ENCODE data around the gene EVA1B.

The EVA1B gene

DNA sequence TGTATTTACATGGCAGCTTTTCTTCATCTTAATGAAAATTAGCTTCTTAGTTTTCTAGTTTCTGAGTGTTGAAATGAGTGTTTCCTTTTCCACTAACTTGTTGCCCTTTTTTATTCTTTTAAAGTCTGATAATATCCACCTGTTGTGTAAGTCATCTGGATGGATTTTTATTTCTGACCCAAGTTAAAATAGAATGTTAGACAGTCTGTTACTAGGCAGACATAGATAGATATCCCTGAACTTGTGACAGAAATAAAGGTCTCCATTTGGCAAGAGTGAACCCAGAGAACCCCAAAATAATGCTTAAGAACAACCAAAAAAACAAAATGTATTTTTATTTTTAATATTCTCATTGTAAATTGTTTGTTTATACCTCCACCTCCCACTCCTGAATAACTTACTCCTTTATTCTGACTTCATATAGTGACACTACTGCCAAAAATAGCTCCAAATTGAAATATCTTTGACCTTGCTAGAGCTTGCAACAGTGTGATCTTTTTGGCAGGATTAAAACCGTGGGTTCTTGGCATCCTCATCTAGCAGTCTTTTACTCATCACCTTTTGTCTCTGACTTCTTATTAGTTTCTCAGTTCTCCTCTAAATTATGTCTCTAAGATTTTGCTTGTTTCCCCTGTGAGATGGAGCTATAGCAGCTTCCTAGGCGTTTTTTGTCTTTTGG lies 44.2 kb downstream of the EVA1B start:
- no peak overlapping the region for H4K8ac ChIP-seq (ENCODE audit: low read depth, low read length)
- no peak overlapping the region for H2AK5ac ChIP-seq (ENCODE audit: low read length)
- H3K79me1 ChIP-seq (ENCODE audit: low read length), result no peaks in the 10 kb centered on the region
- H3K4me1 ChIP-seq (ENCODE audit: control insufficient read depth in 1 of 2, insufficient read depth in 2 of 2, low read length in 2 of 2), result no peaks in the 10 kb centered on the region
- H2AFZ ChIP-seq (ENCODE audit: insufficient read depth, low read length, poor library complexity), result no peak overlapping the region
- H3K23ac ChIP-seq (ENCODE audit: low read length), result no peak overlapping the region
- no CpG with 5 or more reads among the region's 2 CpGs for WGBS (ENCODE audit: extremely low coverage, insufficient coverage, insufficient read length)
- peaks cover 2% of the 10 kb centered on the region for H3K79me2 ChIP-seq (ENCODE audit: control insufficient read depth, insufficient read depth, low read length, poor library complexity)
- H3K9me3 ChIP-seq (ENCODE audit: insufficient read depth, low read depth, low read length), result no peaks in the 10 kb centered on the region
- H2BK12ac ChIP-seq (ENCODE audit: low read length), result no peak overlapping the region
- no peak overlapping the region for H3K9ac ChIP-seq (ENCODE audit: low read length)
- peaks cover 8 to 14% of the 10 kb centered on the region in 2 experiments for H3K36me3 ChIP-seq (ENCODE audit: control insufficient read depth in 1 of 2, insufficient read depth in 2 of 2, low read length in 2 of 2)
- H2BK5ac ChIP-seq (ENCODE audit: low read depth, low read length, poor library complexity), result no peak overlapping the region
- H3K4me3 ChIP-seq (ENCODE audit: low read depth, low read length), result no peak overlapping the region
- no peak for DNase-seq
- no peak overlapping the region for H4K12ac ChIP-seq (ENCODE audit: low read depth, low read length)
- no peak overlapping the region for H3K4ac ChIP-seq (ENCODE audit: low read depth, low read length)
- H3K27ac ChIP-seq (ENCODE audit: low read depth, low read length), result no peak overlapping the region
- no peak overlapping the region for H3K4me2 ChIP-seq (ENCODE audit: low read length)
- no peak overlapping the region for H3K14ac ChIP-seq (ENCODE audit: low read length)
- no peak overlapping the region for H4K91ac ChIP-seq (ENCODE audit: low read depth, low read length)
- no peaks in the 10 kb centered on the region for H3K27me3 ChIP-seq (ENCODE audit: insufficient read depth, low read length)
- H2BK120ac ChIP-seq (ENCODE audit: insufficient read depth, low read length, poor library complexity), result no peak overlapping the region
- H3K18ac ChIP-seq (ENCODE audit: low read length), result no peak overlapping the region

GRCh38 chr1:36276688-36277087 lies 46.8 kb downstream of the EVA1B start:
- H4K91ac ChIP-seq (ENCODE audit: low read depth, low read length), result no peak overlapping the region
- no peak overlapping the region for H3K27ac ChIP-seq (ENCODE audit: low read depth, low read length)
- no peak overlapping the region for H3K9ac ChIP-seq (ENCODE audit: low read length)
- H3K23ac ChIP-seq (ENCODE audit: low read length), result no peak overlapping the region
- WGBS (ENCODE audit: extremely low coverage, insufficient coverage, insufficient read length), result no CpG with 5 or more reads among the region's 6 CpGs
- H3K79me2 ChIP-seq (ENCODE audit: control insufficient read depth, insufficient read depth, low read length, poor library complexity), result peaks cover 2% of the 10 kb centered on the region
- H3K4ac ChIP-seq (ENCODE audit: low read depth, low read length), result no peak overlapping the region
- H3K27me3 ChIP-seq (ENCODE audit: insufficient read depth, low read length), result no peaks in the 10 kb centered on the region
- no peak overlapping the region for H4K8ac ChIP-seq (ENCODE audit: low read depth, low read length)
- no peak for DNase-seq
- H3K36me3 ChIP-seq (ENCODE audit: control insufficient read depth in 1 of 2, insufficient read depth in 2 of 2, low read length in 2 of 2), result peaks cover 0 to 11% of the 10 kb centered on the region in 2 experiments
- no peak overlapping the region for H3K14ac ChIP-seq (ENCODE audit: low read length)
- H3K4me1 ChIP-seq (ENCODE audit: control insufficient read depth in 1 of 2, insufficient read depth in 2 of 2, low read length in 2 of 2), result peaks cover 0 to 5% of the 10 kb centered on the region in 2 experiments
- no peak overlapping the region for H3K4me2 ChIP-seq (ENCODE audit: low read length)
- no peak overlapping the region for H3K18ac ChIP-seq (ENCODE audit: low read length)
- H2BK120ac ChIP-seq (ENCODE audit: insufficient read depth, low read length, poor library complexity), result no peak overlapping the region
- H2BK12ac ChIP-seq (ENCODE audit: low read length), result no peak overlapping the region
- H3K9me3 ChIP-seq (ENCODE audit: insufficient read depth, low read depth, low read length), result no peaks in the 10 kb centered on the region
- H4K12ac ChIP-seq (ENCODE audit: low read depth, low read length), result no peak overlapping the region
- no peaks in the 10 kb centered on the region for H3K79me1 ChIP-seq (ENCODE audit: low read length)
- no peak overlapping the region for H2BK5ac ChIP-seq (ENCODE audit: low read depth, low read length, poor library complexity)
- H3K4me3 ChIP-seq (ENCODE audit: low read depth, low read length), result no peak overlapping the region
- H2AFZ ChIP-seq (ENCODE audit: insufficient read depth, low read length, poor library complexity), result no peak overlapping the region
- no peak overlapping the region for H2AK5ac ChIP-seq (ENCODE audit: low read length)

- no peak overlapping the region for H2BK120ac ChIP-seq (ENCODE audit: insufficient read depth, low read length, poor library complexity)
- DNase-seq, result no peak
- H3K14ac ChIP-seq (ENCODE audit: low read length), result no peak overlapping the region
- H3K9me3 ChIP-seq (ENCODE audit: insufficient read depth, low read depth, low read length), result no peaks in the 10 kb centered on the region
- H3K27ac ChIP-seq (ENCODE audit: low read depth, low read length), result no peak overlapping the region
- H4K91ac ChIP-seq (ENCODE audit: low read depth, low read length), result no peak overlapping the region
- H3K4ac ChIP-seq (ENCODE audit: low read depth, low read length), result no peak overlapping the region
- H2AK5ac ChIP-seq (ENCODE audit: low read length), result no peak overlapping the region
- no CpG with 5 or more reads among the region's 1 CpG for WGBS (ENCODE audit: extremely low coverage, insufficient coverage, insufficient read length)
- H2BK5ac ChIP-seq (ENCODE audit: low read depth, low read length, poor library complexity), result no peak overlapping the region
- H2BK12ac ChIP-seq (ENCODE audit: low read length), result no peak overlapping the region
- no peaks in the 10 kb centered on the region for H3K27me3 ChIP-seq (ENCODE audit: insufficient read depth, low read length)
- no peak overlapping the region for H4K12ac ChIP-seq (ENCODE audit: low read depth, low read length)
- H3K18ac ChIP-seq (ENCODE audit: low read length), result no peak overlapping the region
- no peak overlapping the region for H2AFZ ChIP-seq (ENCODE audit: insufficient read depth, low read length, poor library complexity)
- no peak overlapping the region for H4K8ac ChIP-seq (ENCODE audit: low read depth, low read length)
- peaks cover 3% of the 10 kb centered on the region for H3K79me2 ChIP-seq (ENCODE audit: control insufficient read depth, insufficient read depth, low read length, poor library complexity)
- peaks cover 5 to 22% of the 10 kb centered on the region in 2 experiments for H3K36me3 ChIP-seq (ENCODE audit: control insufficient read depth in 1 of 2, insufficient read depth in 2 of 2, low read length in 2 of 2)
- H3K4me2 ChIP-seq (ENCODE audit: low read length), result no peak overlapping the region
- H3K9ac ChIP-seq (ENCODE audit: low read length), result no peak overlapping the region
- H3K4me3 ChIP-seq (ENCODE audit: low read depth, low read length), result no peak overlapping the region
- no peaks in the 10 kb centered on the region for H3K79me1 ChIP-seq (ENCODE audit: low read length)
- peaks cover 0 to 5% of the 10 kb centered on the region in 2 experiments for H3K4me1 ChIP-seq (ENCODE audit: control insufficient read depth in 1 of 2, insufficient read depth in 2 of 2, low read length in 2 of 2)
- H3K23ac ChIP-seq (ENCODE audit: low read length), result no peak overlapping the region
These were observed 49.2 kb downstream of the EVA1B start for GRCh38 chr1:36274201-36274600.

GRCh38 chr1:36273024-36273423 lies 50.4 kb downstream of the EVA1B start:
- no peak for DNase-seq
- no peak overlapping the region for H3K4me3 ChIP-seq (ENCODE audit: low read depth, low read length)
- no peak overlapping the region for H2AFZ ChIP-seq (ENCODE audit: insufficient read depth, low read length, poor library complexity)
- no peak overlapping the region for H3K27ac ChIP-seq (ENCODE audit: low read depth, low read length)
- no peak overlapping the region for H2BK12ac ChIP-seq (ENCODE audit: low read length)
- no peak overlapping the region for H4K12ac ChIP-seq (ENCODE audit: low read depth, low read length)
- H3K9me3 ChIP-seq (ENCODE audit: insufficient read depth, low read depth, low read length), result no peaks in the 10 kb centered on the region
- no peaks in the 10 kb centered on the region for H3K27me3 ChIP-seq (ENCODE audit: insufficient read depth, low read length)
- H4K8ac ChIP-seq (ENCODE audit: low read depth, low read length), result no peak overlapping the region
- no peak overlapping the region for H3K18ac ChIP-seq (ENCODE audit: low read length)
- no peak overlapping the region for H4K91ac ChIP-seq (ENCODE audit: low read depth, low read length)
- H3K79me2 ChIP-seq (ENCODE audit: control insufficient read depth, insufficient read depth, low read length, poor library complexity), result peaks cover 3% of the 10 kb centered on the region
- no peak overlapping the region for H3K14ac ChIP-seq (ENCODE audit: low read length)
- H3K9ac ChIP-seq (ENCODE audit: low read length), result no peak overlapping the region
- H2BK5ac ChIP-seq (ENCODE audit: low read depth, low read length, poor library complexity), result no peak overlapping the region
- H3K23ac ChIP-seq (ENCODE audit: low read length), result no peak overlapping the region
- H3K4me2 ChIP-seq (ENCODE audit: low read length), result no peak overlapping the region
- H3K4ac ChIP-seq (ENCODE audit: low read depth, low read length), result no peak overlapping the region
- H2BK120ac ChIP-seq (ENCODE audit: insufficient read depth, low read length, poor library complexity), result no peak overlapping the region
- no CpG with 5 or more reads among the region's 5 CpGs for WGBS (ENCODE audit: extremely low coverage, insufficient coverage, insufficient read length)
- no peak overlapping the region for H2AK5ac ChIP-seq (ENCODE audit: low read length)
- H3K4me1 ChIP-seq (ENCODE audit: control insufficient read depth in 1 of 2, insufficient read depth in 2 of 2, low read length in 2 of 2), result peaks cover 0 to 5% of the 10 kb centered on the region in 2 experiments
- H3K36me3 ChIP-seq (ENCODE audit: control insufficient read depth in 1 of 2, insufficient read depth in 2 of 2, low read length in 2 of 2), result peaks cover 5 to 22% of the 10 kb centered on the region in 2 experiments
- no peaks in the 10 kb centered on the region for H3K79me1 ChIP-seq (ENCODE audit: low read length)

Measured in trophoblast cell (in vitro differentiated cells and primary cell).